HUES64 (cell line): ENCODE measurements around the gene DNAJC11.
"Not testable (repeated sequence)": the region's sequence is repeated elsewhere in the genome, so short reads cannot be mapped to it uniquely, and the experiment has no call there.

Experiments
- H3K27ac ChIP-seq: 2 replicates; pipeline ENCODE4 v1.7.0; 2013; ENCODE audit warnings: low read depth, low read length, inconsistent platforms
- H3K27me3 ChIP-seq: 2 replicates; pipeline ENCODE4 v1.6.1; 2013; ENCODE audit warnings: mild to moderate bottlenecking, low read length; ENCODE audit not compliant: insufficient read depth
- H3K36me3 ChIP-seq: 2 replicates; pipeline ENCODE4 v1.6.1; 2013; ENCODE audit warnings: mild to moderate bottlenecking, low read length; ENCODE audit not compliant: insufficient read depth
- H3K4me1 ChIP-seq: 2 replicates; pipeline ENCODE4 v1.6.1; 2013; ENCODE audit warnings: mild to moderate bottlenecking, low read length, moderate library complexity; ENCODE audit not compliant: insufficient read depth
- H3K4me3 ChIP-seq: 2 replicates; pipeline ENCODE4 v1.5.1; 2013; ENCODE audit warnings: mild to moderate bottlenecking, low read length, moderate library complexity
- H3K9ac ChIP-seq: 2 replicates; pipeline ENCODE4 v1.6.1; 2013; ENCODE audit warnings: mild to moderate bottlenecking, low read depth, low read length
- H3K9me3 ChIP-seq: 2 replicates; pipeline ENCODE4 v1.6.1; 2013; ENCODE audit warnings: low read depth, low read length; ENCODE audit not compliant: insufficient read depth
- WGBS: fragments of 150-250, 120-280 bp; methylation state at CpG from one replicate; pipeline ENCODE4 v1.1.7; 2013; ENCODE audit warnings: missing lambda C conversion rate; 5-methylcytosine and 5-hydroxymethylcytosine counted together

DNAJC11 gene

GRCh38 chr1:6730473-6730872, 28.9 kb upstream of the DNAJC11 start:
- Histone ChIP-seq H3K4me1 (0 out of 2 replicates have a peak, but pooled peaks cover 6% of the 10 kb centered on the region), H3K9ac (no peak overlapping the region), H3K27ac (no peak overlapping the region), H3K9me3 (no peaks in the 10 kb centered on the region), H3K4me3 (no peak overlapping the region), H3K27me3 (no peaks in the 10 kb centered on the region), H3K36me3 (no peaks in the 10 kb centered on the region)
- 41% methylated on average over 11 of the region's 11 CpGs for WGBS

DNA sequence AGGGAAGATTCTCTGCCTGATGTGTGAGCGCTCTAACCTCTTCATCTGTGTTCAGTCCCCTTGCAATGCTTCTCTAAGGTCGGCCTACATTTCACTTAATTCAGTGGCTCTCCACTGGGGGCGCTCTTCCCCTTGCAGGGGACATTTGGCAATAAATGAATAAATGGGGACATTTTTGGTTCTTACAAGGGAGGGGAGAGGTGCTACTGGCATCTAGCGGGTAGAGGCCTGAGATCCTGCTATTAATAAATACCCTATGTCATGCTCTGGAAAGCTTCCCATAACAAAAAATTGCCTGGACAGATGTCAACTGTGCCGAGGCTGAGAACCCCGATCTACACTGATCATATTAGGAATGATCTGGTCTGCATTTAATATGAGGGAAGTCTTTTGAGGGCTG, 25.9 kb upstream of the DNAJC11 start:
- Histone ChIP-seq H3K9ac (no peak overlapping the region), H3K36me3 (no peaks in the 10 kb centered on the region), H3K27me3 (no peaks in the 10 kb centered on the region), H3K9me3 (no peaks in the 10 kb centered on the region), H3K4me1 (0 out of 2 replicates have a peak, but pooled peaks cover 6% of the 10 kb centered on the region), H3K4me3 (no peak overlapping the region), H3K27ac (no peak overlapping the region)
- WGBS: 51% methylated on average over 6 of the region's 6 CpGs

GRCh38 chr1:6726253-6726652, 24.6 kb upstream of the DNAJC11 start:
- H3K36me3 ChIP-seq: no peaks in the 10 kb centered on the region
- H3K4me1 ChIP-seq: 0 out of 2 replicates have a peak, but pooled peaks cover 6% of the 10 kb centered on the region
- H3K9me3 ChIP-seq: no peaks in the 10 kb centered on the region
- H3K27ac ChIP-seq: no peak overlapping the region
- WGBS: 96% methylated on average over 7 of the region's 7 CpGs
- no peaks in the 10 kb centered on the region for H3K27me3 ChIP-seq
- no peak overlapping the region for H3K9ac ChIP-seq
- no peak overlapping the region for H3K4me3 ChIP-seq

DNA sequence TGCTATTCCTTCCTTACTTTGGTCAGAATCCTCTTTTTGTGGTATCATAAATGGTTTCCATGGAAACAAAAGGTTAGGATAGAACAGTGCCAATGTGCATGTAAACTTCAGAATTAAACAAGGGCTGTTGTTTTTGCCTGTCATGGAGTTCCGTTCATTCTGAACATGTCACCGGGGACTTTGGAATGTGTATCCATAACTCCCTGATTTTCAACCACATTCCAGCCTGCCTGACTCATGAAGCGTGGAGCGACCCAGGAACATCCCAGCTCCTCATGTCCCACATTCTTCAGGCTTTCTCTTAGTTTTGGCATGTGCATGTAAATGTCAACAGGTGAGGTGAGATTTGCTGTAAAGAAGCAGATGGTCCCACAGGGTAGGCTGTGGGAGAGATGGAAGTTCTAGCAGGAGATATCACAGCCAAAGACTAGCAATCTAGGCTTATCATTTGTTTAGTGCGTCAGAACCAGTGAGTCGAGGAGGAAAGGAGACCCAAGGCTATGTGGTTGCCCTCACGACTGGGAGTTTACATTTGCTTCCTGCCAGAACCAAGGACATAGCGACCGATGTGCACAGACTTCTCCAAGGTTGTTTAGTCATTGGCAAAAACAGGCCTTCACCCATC, 23.0 kb upstream of the DNAJC11 start:
- H3K27me3 ChIP-seq: no peaks in the 10 kb centered on the region
- 89% methylated on average over 9 of the region's 9 CpGs for WGBS
- no peaks in the 10 kb centered on the region for H3K4me1 ChIP-seq
- H3K9me3 ChIP-seq: no peaks in the 10 kb centered on the region
- H3K9ac ChIP-seq: no peak overlapping the region
- H3K36me3 ChIP-seq: no peaks in the 10 kb centered on the region
- no peak overlapping the region for H3K4me3 ChIP-seq
- H3K27ac ChIP-seq: no peak overlapping the region

DNA sequence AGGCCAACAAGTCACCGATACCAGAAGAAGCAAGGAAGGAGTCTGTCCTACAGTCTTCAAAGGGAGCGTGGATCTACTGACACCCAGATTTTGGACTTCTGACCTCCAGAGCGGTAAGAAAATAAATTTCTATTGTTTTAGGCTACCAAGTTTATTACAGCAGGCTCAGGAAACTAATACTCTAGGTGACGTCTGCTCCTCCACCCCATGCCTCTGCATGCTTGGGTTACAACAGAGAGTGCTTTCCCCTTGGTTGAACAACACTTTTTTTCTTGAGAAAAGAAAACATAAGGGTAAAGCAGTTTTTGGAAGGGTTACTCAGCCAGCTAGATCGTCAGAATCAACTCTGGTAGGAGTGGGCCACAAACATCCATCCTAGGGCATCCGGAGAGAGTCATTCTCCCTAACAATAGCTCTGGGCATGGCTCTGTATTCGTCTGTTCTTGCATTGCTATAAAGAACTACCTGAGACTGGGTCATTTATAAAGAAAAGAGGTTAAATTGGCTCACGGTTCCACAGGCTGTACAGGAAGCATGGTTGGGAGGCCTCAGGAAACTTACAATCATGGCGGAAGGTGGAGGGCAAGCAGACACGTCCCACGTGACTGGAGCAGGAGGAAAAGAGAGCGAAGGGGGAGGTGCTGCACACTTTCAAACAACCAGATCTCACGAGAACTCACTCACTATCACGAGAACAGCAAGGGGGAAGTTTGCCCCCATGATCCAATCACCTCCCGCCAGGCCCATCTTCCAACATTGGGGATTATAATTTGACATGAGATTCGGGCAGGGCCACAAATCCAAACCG, 22.2 kb upstream of the DNAJC11 start:
- H3K4me3 ChIP-seq: no peak overlapping the region
- 83% methylated on average over 17 of the region's 17 CpGs for WGBS
- no peaks in the 10 kb centered on the region for H3K4me1 ChIP-seq
- H3K9ac ChIP-seq: no peak overlapping the region
- H3K27ac ChIP-seq: no peak overlapping the region
- H3K27me3 ChIP-seq: no peaks in the 10 kb centered on the region
- no peaks in the 10 kb centered on the region for H3K9me3 ChIP-seq
- no peaks in the 10 kb centered on the region for H3K36me3 ChIP-seq

DNA sequence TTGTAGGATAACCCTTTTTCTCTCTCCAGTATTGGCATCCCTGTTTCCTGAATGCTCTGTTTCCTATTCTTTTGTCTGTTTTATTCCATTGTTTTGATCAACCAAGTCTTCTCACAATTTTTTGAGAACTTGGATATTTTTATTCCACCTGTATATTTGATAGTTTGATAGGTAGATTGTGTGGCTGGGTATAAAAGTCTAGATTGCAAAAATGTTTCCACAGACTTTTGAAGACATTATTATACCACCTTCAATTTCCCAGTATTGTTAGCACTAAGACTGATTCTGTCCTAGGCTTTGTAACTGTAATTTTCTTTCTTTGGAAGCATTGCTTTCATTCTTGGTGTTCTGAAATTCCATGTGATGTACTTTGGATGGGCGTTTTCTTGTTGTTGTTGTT, 9.6 kb upstream of the DNAJC11 start:
- H3K4me3 ChIP-seq: no peak overlapping the region

GRCh38 chr1:6704746-6705145, 3.1 kb upstream of the DNAJC11 start:
- H3K27ac ChIP-seq: no peak overlapping the region
- H3K9ac ChIP-seq: no peak overlapping the region
- H3K27me3 ChIP-seq: no peaks in the 10 kb centered on the region
- H3K36me3 ChIP-seq: no peaks in the 10 kb centered on the region
- H3K9me3 ChIP-seq: no peaks in the 10 kb centered on the region
- H3K4me3 ChIP-seq: no peak overlapping the region
- 89% methylated on average over 5 of the region's 6 CpGs for WGBS
- H3K4me1 ChIP-seq: peaks cover 6% of the 10 kb centered on the region

More for the DNA sequence above, 9.6 kb upstream of the DNAJC11 start:
- Histone ChIP-seq H3K27ac (no peak overlapping the region), H3K36me3 (no peaks in the 10 kb centered on the region), H3K9ac (no peak overlapping the region), H3K4me1 (no peaks in the 10 kb centered on the region), H3K9me3 (peaks cover 9% of the 10 kb centered on the region; the same call in 1 of the 2 replicates), H3K27me3 (no peaks in the 10 kb centered on the region)
- 77% methylated on average over 1 of the region's 1 CpG for WGBS

DNA sequence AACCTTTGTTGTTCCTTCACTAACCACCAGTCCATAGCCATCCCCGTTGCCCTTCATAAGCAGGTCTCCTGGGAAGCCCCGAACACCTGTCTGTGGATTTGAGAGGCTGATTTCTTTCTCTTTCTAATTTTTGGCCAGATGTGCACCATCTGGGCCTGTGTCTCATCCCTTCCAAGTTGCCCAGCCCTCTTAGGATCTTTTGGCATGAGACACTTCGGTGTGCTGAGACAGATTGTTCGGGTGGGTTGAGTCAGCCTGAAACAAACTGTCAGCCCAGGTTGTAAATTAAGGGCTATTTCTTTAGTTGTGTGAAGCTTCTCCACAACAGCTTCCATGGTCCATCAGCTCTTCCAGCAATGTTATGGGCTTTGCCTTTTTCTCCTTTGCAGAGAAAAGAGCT, 1.4 kb upstream of the DNAJC11 start:
- Histone ChIP-seq H3K9ac (no peak overlapping the region), H3K4me3 (no peak overlapping the region), H3K4me1 (peaks cover 6% of the 10 kb centered on the region), H3K36me3 (no peaks in the 10 kb centered on the region), H3K9me3 (no peaks in the 10 kb centered on the region), H3K27ac (no peak overlapping the region), H3K27me3 (no peaks in the 10 kb centered on the region)
- 96% methylated on average over 4 of the region's 4 CpGs for WGBS

- no peaks in the 10 kb centered on the region for H3K27me3 ChIP-seq
- WGBS: 5% methylated on average over 24 of the region's 24 CpGs
- peak overlapping the region; percentile 99 for H3K4me3 ChIP-seq
- H3K27ac ChIP-seq: peak overlapping the region; percentile 87
- H3K9me3 ChIP-seq: no peaks in the 10 kb centered on the region
- peak overlapping the region; percentile 98 for H3K9ac ChIP-seq
- H3K36me3 ChIP-seq: peaks cover 8% of the 10 kb centered on the region; the same call in 1 of the 2 replicates
- H3K4me1 ChIP-seq: peaks cover 6% of the 10 kb centered on the region
Observed at GRCh38 chr1:6700853-6701436, 671 bp downstream of the DNAJC11 start.

DNA sequence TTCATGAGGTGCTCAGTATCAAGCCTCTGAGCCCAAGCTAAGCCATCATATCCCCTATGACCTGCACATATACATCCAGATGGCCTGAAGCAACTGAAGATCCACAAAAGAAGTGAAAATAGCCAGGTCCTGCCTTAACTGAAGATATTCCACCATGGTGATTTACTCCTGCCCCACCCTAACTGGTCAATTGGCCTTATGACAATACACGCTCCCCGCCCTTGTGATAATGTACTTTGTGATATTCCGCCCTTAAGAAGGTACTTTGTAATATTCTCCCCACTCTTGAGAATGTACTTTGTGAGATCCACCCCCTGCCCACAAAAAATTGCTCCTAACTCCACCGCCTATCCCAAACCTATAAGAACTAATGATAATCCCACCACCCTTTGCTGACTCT, 1.7 kb downstream of the DNAJC11 start:
- not testable (repeated sequence) for H3K27ac ChIP-seq, H3K36me3 ChIP-seq, H3K4me1 ChIP-seq, H3K9me3 ChIP-seq, H3K27me3 ChIP-seq, H3K9ac ChIP-seq
- WGBS: 93% methylated on average over 4 of the region's 4 CpGs
- peak overlapping the region; percentile 99; the same call in 1 of the 2 replicates for H3K4me3 ChIP-seq

DNA sequence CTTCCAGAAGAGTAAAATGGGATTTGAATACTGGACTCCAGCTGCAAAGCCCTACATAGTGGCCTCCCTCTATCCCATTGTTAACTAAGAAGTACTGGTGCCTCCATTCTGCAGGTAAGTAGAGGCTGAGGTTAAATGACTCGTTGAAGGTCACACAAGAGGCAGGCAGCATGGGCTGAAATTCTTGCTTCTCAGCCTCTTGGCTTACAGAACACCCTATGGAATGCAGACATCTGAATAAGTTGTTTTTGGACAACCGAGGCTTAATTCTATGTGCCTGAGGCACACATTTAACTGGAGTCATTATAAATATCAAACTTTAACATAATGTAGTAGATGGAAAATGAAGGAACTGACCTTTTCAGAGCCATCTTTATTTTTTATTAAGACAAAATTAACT, 5.7 kb downstream of the DNAJC11 start:
- peaks cover 16% of the 10 kb centered on the region for H3K4me1 ChIP-seq
- H3K4me3 ChIP-seq: no peak overlapping the region
- H3K27ac ChIP-seq: no peak overlapping the region
- no peak overlapping the region for H3K9ac ChIP-seq
- H3K27me3 ChIP-seq: no peaks in the 10 kb centered on the region
- peaks cover 17% of the 10 kb centered on the region for H3K36me3 ChIP-seq
- H3K9me3 ChIP-seq: no peaks in the 10 kb centered on the region
- 94% methylated on average over 2 of the region's 2 CpGs for WGBS
